ENCODE results near the gene FHOD1.

The FHOD1 gene

DNA sequence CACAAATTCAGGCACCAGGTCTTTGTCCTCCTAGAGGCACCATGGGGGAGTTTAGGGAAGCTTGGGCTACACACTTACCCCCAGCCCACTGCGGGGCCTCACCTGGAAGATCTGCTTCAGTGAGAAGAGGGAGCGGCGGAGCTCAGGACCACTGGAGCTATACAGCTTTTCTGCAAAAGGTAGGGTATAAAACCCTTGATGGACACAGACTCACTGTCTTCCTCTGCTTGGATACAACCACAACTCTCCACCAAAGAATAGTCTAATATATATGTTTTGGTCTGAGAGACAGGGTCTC is 9.1 kb downstream of the FHOD1 start:
- no peak overlapping the region for H3K27ac ChIP-seq (ENCODE audit: extremely low read depth, low read depth, low read length)
- H3K9me3 ChIP-seq (ENCODE audit: control insufficient read depth, insufficient read depth, low read depth, low read length) = no peaks in the 10 kb centered on the region
- ChIA-PET CTCF (interaction anchor here (1.1 to 1.2 kb wide), 2 partner anchors 8 to 15 kb away, joined by 3 to 5 read pairs; no protein-coding TSS in a partner anchor), POLR2A (interaction anchor here (3.1 to 4.0 kb wide), 2 partner anchors 9 to 11 kb away, joined by 22 to 25 read pairs; partner anchors contain the start of genes FHOD1 and TMEM208)
- peaks cover 4 to 65% of the 10 kb centered on the region in 2 experiments; a peak in 2 of 3 replicates for H3K36me3 ChIP-seq (ENCODE audit: control insufficient read depth in 2 of 2, insufficient read depth in 1 of 2, low read length in 2 of 2)
- TF ChIP-seq YY1 (tag by site-specific recombination; IDR thresholded peaks at IDR 0.05) (no peak), ZNF76 (tag by site-specific recombination; IDR thresholded peaks at IDR 0.05; ENCODE audit: borderline replicate concordance, low read depth) (no peak), KLF9 (tag by site-specific recombination; IDR thresholded peaks at IDR 0.05; ENCODE audit: low read depth) (no peak), OVOL3 (tag by site-specific recombination; IDR thresholded peaks at IDR 0.05) (no peak), ZNF791 (tag by site-specific recombination; IDR thresholded peaks at IDR 0.05) (no peak), ZNF350 (tag by site-specific recombination; IDR thresholded peaks at IDR 0.05) (no peak)
- H3K4me3 ChIP-seq (ENCODE audit: low read depth, low read length) = no peak overlapping the region
- no peaks in the 10 kb centered on the region for H3K4me1 ChIP-seq (ENCODE audit: control insufficient read depth, insufficient read depth, low read length)

DNA sequence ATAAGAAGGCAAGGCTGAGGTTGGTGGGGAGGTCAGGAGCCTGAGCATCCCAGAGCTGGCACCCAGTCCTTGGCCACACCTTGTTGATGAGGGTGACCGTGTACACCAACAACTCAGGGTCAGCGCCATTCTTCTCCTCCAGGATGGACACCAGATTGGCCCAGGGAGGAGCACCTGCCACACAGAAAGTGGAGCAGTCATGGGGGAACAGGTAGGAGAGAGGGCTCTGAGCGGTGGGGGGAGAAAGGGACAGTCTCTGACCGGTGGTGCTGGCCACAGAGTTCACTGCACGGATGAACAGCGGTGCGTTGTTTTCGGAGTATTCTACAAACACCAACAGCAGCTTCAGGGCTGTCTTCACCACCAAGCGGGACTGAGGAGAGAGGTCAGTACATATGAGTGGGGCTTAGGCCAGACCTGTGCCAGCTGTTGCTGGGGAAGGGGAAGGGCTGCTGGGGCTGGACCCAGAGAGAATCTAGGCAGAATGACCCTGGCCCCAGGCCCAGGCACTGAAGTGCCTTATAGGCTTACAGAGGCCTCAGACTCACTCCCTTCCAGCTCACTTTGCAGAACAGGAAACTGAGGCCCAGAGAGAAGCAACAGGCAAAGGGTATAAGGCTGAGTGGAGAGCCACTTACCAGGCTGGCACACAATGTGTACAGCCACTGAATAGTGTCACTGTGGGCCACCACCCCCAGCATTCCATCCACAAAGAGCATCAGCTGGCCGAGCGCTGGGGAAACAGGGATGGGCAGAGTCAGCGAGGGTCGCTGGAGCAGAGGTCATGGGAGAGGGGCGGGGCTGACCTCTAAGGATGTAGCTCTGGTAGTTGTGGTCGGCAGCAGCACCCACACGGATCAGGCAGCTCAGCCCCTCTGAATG is 9.6 kb downstream of the FHOD1 start:
- H3K27ac ChIP-seq (ENCODE audit: extremely low read depth, low read depth, low read length) = no peak overlapping the region
- peaks cover 4 to 67% of the 10 kb centered on the region in 2 experiments; a peak in 2 of 3 replicates for H3K36me3 ChIP-seq (ENCODE audit: control insufficient read depth in 2 of 2, insufficient read depth in 1 of 2, low read length in 2 of 2)
- no peaks in the 10 kb centered on the region for H3K4me1 ChIP-seq (ENCODE audit: control insufficient read depth, insufficient read depth, low read length)
- no peak overlapping the region for H3K4me3 ChIP-seq (ENCODE audit: low read depth, low read length)
- H3K9me3 ChIP-seq (ENCODE audit: control insufficient read depth, insufficient read depth, low read depth, low read length) = no peaks in the 10 kb centered on the region
- POLR2A ChIA-PET = interaction anchor here (1.3 to 4.0 kb wide), 4 partner anchors 9 to 40 kb away, joined by 3 to 25 read pairs (median 12); partner anchors contain the start of genes FHOD1 and TMEM208
- TF ChIP-seq SALL2 (tag by site-specific recombination; IDR thresholded peaks at IDR 0.05; ENCODE audit: borderline replicate concordance) = no peak
- TF ChIP-seq ZNF777 (tag by site-specific recombination; IDR thresholded peaks at IDR 0.05; ENCODE audit: borderline replicate concordance) = no peak
- TF ChIP-seq BCL11B (tag by site-specific recombination; IDR thresholded peaks at IDR 0.05; ENCODE audit: low read depth) = no peak
- no peak for TF ChIP-seq ZNF140 (tag by site-specific recombination; IDR thresholded peaks at IDR 0.05)
- TF ChIP-seq ZBTB20 (tag by site-specific recombination; IDR thresholded peaks at IDR 0.05) = no peak
- no peak for TF ChIP-seq GLIS2 (tag by site-specific recombination; IDR thresholded peaks at IDR 0.05)
- no peak for TF ChIP-seq ZNF624 (tag by site-specific recombination; IDR thresholded peaks at IDR 0.05)
- TF ChIP-seq ZNF10 (tag by site-specific recombination; IDR thresholded peaks at IDR 0.05) = no peak
- TF ChIP-seq, protein P1, sequence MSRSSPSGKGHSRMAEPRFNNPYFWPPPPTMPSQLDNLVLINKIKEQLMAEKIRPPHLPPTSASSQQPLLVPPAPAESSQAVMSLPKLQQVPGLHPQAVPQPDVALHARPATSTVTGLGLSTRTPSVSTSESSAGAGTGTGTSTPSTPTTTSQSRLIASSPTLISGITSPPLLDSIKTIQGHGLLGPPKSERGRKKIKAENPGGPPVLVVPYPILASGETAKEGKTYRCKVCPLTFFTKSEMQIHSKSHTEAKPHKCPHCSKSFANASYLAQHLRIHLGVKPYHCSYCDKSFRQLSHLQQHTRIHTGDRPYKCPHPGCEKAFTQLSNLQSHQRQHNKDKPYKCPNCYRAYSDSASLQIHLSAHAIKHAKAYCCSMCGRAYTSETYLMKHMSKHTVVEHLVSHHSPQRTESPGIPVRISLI (tag by site-specific recombination; IDR thresholded peaks at IDR 0.05) = no peak
- TF ChIP-seq ZNF366 (tag by site-specific recombination; conservative IDR thresholded peaks at IDR 0.05) = no peak
- no peak for TF ChIP-seq ZFP41 (tag by site-specific recombination; IDR thresholded peaks at IDR 0.05; ENCODE audit: borderline replicate concordance)
- TF ChIP-seq HOXD13 (CRISPR knock-in tag; IDR thresholded peaks at IDR 0.05; ENCODE audit: borderline replicate concordance) = no peak
- TF ChIP-seq ZFHX2 (tag by site-specific recombination; conservative IDR thresholded peaks at IDR 0.05) = no peak
- TF ChIP-seq ZNF202 (tag by site-specific recombination; IDR thresholded peaks at IDR 0.05; ENCODE audit: borderline replicate concordance) = no peak
- TF ChIP-seq ZNF292 (tag by site-specific recombination; IDR thresholded peaks at IDR 0.05; ENCODE audit: borderline replicate concordance, low read depth) = no peak
- no peak for TF ChIP-seq ZNF184 (tag by site-specific recombination; IDR thresholded peaks at IDR 0.05)
- TF ChIP-seq, protein P2, sequence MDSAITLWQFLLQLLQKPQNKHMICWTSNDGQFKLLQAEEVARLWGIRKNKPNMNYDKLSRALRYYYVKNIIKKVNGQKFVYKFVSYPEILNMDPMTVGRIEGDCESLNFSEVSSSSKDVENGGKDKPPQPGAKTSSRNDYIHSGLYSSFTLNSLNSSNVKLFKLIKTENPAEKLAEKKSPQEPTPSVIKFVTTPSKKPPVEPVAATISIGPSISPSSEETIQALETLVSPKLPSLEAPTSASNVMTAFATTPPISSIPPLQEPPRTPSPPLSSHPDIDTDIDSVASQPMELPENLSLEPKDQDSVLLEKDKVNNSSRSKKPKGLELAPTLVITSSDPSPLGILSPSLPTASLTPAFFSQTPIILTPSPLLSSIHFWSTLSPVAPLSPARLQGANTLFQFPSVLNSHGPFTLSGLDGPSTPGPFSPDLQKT (IDR thresholded peaks at IDR 0.05; ENCODE audit: borderline replicate concordance, low read depth, low read length) = no peak
- CTCF ChIA-PET = interaction anchor here (1.1 to 1.2 kb wide), 2 partner anchors 8 to 14 kb away, joined by 3 to 5 read pairs; no protein-coding TSS in a partner anchor

Data from HEK293 (cell line).